IPS-15b (cell line): ENCODE measurements around the gene FADS3.

ENCODE experiments used
- H3K27me3 ChIP-seq: one replicate; pipeline ENCODE4 v1.6.1; 2013; ENCODE audit warnings: low read length; ENCODE audit not compliant: control insufficient read depth, insufficient read depth
- H3K36me3 ChIP-seq: one replicate; pipeline ENCODE4 v1.6.1; 2013; ENCODE audit warnings: low read length; ENCODE audit not compliant: control insufficient read depth, insufficient read depth
- H3K4me1 ChIP-seq: one replicate; pipeline ENCODE4 v1.6.1; 2013; ENCODE audit warnings: mild to moderate bottlenecking, low read length; ENCODE audit not compliant: control insufficient read depth, insufficient read depth
- H3K4me3 ChIP-seq: one replicate; pipeline ENCODE4 v1.5.1; 2013; ENCODE audit warnings: low read depth, low read length
- H3K9ac ChIP-seq: one replicate; pipeline ENCODE4 v1.6.1; 2013; ENCODE audit warnings: low read depth, mild to moderate bottlenecking, low read length
- H3K9me3 ChIP-seq: one replicate; pipeline ENCODE4 v1.6.1; 2013; ENCODE audit warnings: mild to moderate bottlenecking, low read length; ENCODE audit not compliant: control insufficient read depth, insufficient read depth

FADS3 gene

DNA sequence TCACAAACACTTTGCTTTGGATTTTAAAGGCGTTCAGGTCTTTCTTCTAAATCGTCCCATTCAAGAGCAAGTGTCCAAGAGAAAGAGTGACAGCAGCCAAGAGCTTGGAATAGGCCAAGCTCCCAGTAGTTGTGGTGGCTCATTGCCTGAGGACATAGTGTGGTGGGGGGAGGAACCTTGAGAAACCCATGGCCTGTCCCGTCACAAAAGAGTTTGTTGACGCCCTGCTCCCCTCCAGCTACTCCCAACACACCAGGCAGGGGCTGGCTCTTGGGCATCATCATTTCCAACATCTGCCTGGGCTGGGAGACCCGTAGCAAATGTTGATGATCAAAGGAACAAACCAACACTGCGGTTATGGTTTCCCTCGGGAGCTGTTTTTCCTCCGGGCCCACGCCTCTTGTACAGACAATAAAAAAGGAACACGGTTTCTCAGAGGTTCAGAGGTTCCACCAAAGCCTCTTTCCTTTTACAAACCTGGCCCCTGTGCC, 20.8 kb downstream of the FADS3 start:
- H3K9me3 ChIP-seq = no peaks in the 10 kb centered on the region
- peaks cover 8% of the 10 kb centered on the region for H3K4me1 ChIP-seq
- H3K9ac ChIP-seq = no peak overlapping the region
- H3K36me3 ChIP-seq = peaks cover 5% of the 10 kb centered on the region
- no peak overlapping the region for H3K4me3 ChIP-seq
- peaks cover 3% of the 10 kb centered on the region for H3K27me3 ChIP-seq

DNA sequence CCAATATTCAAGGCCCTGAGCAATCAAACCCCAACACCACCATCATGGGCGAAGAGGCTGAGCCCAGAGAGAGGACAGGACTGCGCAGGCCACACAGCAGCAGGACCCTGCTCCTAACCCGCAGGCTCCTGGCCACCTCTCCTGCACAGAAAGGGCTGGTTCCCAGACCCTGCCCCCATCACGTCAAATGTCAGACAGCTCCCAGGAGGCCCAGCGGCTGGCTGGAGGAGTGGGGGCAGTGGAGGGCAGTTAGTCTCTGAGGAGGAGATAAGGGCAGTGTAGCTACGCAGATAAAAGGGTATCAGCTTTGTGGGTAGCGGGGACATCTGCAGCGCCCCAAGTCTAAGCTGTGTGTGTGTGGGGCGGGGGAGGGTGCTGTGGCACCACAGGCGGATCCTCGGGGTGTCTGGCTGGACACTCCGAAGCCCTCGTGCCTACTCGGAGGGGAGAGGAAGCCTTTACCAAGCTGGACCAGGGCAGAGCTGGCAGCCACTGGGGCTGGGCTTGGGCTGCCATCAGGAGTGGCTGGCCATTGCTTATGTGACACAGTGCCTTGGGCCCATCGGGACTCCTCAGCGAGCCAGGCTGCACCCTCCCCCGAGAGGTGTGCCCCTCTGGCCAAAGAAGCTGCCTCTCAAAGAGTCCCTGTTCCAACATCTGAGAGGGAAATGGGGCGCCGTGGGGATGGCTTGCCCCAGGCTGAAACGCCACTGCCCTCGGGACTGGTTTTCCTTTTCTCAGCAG, 21.5 kb downstream of the FADS3 start:
- Histone ChIP-seq H3K27me3 (peaks cover 3% of the 10 kb centered on the region), H3K9me3 (no peaks in the 10 kb centered on the region), H3K4me1 (peaks cover 7% of the 10 kb centered on the region), H3K9ac (no peak overlapping the region), H3K36me3 (peaks cover 10% of the 10 kb centered on the region), H3K4me3 (no peak overlapping the region)

- peaks cover 3% of the 10 kb centered on the region for H3K27me3 ChIP-seq
- peaks cover 13% of the 10 kb centered on the region for H3K36me3 ChIP-seq
- no peak overlapping the region for H3K4me3 ChIP-seq
- H3K9me3 ChIP-seq = no peaks in the 10 kb centered on the region
- H3K4me1 ChIP-seq = peaks cover 6% of the 10 kb centered on the region
- H3K9ac ChIP-seq = no peak overlapping the region
Observed at GRCh38 chr11:61869429-61869707, 22.0 kb downstream of the FADS3 start.

DNA sequence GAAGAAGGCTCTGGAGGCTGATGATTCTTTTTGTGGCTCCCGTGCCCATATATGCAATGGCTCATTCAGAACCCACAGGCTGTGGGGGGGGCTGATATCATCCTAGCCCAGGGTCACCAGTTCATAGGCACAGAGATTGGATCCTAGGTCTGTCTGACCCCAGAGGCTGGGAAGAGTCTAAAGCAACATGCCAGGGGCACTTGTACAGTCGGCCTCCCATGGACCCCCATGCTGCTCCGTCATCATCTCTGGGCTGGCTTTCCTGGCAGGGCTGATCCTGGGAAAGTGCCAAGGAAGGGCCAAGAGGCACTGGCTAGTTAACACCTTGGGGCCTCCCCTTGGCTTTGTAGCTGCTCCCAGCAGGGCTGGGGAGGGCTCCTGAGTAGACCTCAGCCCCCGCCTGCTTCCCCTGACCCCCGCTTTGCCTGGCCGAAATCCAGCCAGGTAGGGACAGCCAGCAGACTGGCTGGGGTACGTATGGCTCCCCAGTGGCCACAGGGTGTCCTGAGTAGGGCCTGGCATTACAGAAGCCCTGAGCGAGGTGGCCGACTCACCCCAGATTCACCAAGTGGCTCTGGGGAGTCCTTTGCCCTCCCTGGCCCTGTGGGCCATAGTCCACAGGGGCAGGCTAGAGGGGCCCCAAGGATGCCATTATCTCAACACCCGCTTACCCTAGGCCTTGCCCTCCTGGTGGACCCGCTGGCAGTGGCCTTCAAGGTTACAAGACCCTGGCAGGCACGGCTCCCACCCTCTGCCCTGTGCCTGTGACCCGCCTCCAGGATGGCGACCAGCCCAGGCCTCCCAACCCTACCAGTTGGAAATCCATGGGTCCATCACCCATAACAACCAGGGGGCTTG, 22.5 kb downstream of the FADS3 start:
- Histone ChIP-seq H3K27me3 (peaks cover 3% of the 10 kb centered on the region), H3K4me1 (peaks cover 6% of the 10 kb centered on the region), H3K4me3 (no peak overlapping the region), H3K36me3 (peaks cover 13% of the 10 kb centered on the region), H3K9ac (no peak overlapping the region), H3K9me3 (no peaks in the 10 kb centered on the region)

DNA sequence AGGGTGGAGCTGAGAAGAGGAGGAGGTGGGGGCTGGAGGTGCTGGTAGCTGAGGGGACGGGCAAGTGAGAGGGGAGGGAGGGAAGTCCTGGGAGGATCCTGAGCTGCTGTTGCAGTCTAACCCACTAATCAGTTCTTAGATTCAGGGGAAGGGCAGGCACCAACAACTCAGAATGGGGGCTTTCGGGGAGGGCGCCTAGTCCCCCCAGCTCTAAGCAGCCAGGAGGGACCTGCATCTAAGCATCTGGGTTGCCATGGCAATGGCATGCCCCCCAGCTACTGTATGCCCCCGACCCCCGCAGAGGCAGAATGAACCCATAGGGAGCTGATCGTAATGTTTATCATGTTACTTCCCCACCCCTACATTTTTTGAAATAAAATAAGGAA, 24.4 kb downstream of the FADS3 start:
- Histone ChIP-seq H3K27me3 (peaks cover 3% of the 10 kb centered on the region), H3K4me3 (no peak overlapping the region), H3K4me1 (peaks cover 6% of the 10 kb centered on the region), H3K9me3 (no peaks in the 10 kb centered on the region), H3K9ac (no peak overlapping the region), H3K36me3 (peaks cover 16% of the 10 kb centered on the region)

DNA sequence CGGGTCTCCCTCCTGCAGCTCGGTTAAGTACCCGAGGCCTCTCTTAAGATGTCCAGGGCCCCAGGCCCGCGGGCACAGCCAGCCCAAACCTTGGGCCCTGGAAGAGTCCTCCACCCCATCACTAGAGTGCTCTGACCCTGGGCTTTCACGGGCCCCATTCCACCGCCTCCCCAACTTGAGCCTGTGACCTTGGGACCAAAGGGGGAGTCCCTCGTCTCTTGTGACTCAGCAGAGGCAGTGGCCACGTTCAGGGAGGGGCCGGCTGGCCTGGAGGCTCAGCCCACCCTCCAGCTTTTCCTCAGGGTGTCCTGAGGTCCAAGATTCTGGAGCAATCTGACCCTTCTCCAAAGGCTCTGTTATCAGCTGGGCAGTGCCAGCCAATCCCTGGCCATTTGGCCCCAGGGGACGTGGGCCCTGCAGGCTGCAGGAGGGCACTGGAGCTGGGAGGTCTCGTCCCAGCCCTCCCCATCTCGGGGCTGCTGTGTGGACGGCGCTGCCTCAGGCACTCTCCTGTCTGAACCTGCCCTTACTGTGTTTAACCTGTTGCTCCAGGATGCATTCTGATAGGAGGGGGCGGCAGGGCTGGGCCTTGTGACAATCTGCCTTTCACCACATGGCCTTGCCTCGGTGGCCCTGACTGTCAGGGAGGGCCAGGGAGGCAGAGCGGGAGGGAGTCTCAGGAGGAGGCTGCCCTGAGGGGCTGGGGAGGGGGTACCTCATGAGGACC, 25.0 kb downstream of the FADS3 start:
- peaks cover 4% of the 10 kb centered on the region for H3K4me1 ChIP-seq
- no peak overlapping the region for H3K4me3 ChIP-seq
- H3K36me3 ChIP-seq = peaks cover 16% of the 10 kb centered on the region
- no peak overlapping the region for H3K9ac ChIP-seq
- no peaks in the 10 kb centered on the region for H3K9me3 ChIP-seq
- H3K27me3 ChIP-seq = peaks cover under 1% of the 10 kb centered on the region

- no peaks in the 10 kb centered on the region for H3K4me1 ChIP-seq
- no peak overlapping the region for H3K9ac ChIP-seq
- H3K36me3 ChIP-seq = peaks cover 16% of the 10 kb centered on the region
- no peaks in the 10 kb centered on the region for H3K9me3 ChIP-seq
- no peak overlapping the region for H3K4me3 ChIP-seq
- H3K27me3 ChIP-seq = no peaks in the 10 kb centered on the region
Observed at GRCh38 chr11:61864814-61865775, 26.2 kb downstream of the FADS3 start.

DNA sequence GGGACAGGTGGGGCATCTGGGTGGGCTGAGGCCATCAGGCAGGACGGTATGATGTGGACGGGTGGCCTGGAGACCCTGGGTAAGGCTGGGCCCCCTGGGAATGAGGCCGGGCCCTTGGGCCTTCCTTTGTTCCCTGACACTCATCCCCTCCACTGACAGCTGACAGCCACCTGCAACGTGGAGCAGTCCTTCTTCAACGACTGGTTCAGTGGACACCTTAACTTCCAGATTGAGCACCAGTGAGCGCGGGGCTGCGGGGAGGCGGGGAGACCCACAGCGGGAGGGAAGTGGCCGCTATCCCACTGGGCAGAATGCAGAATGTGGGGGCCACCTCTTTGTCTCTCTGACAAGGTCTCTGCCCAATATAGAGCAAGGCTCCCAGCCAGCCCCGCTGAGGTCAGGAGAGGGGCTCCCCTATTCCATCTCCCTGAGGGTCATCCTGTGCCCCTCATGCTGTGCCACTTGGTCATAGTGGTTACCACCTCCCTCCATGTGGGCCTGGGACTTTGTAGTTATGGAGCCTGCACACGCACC, 27.7 kb downstream of the FADS3 start:
- no peak overlapping the region for H3K9ac ChIP-seq
- no peaks in the 10 kb centered on the region for H3K9me3 ChIP-seq
- H3K36me3 ChIP-seq = peaks cover 23% of the 10 kb centered on the region
- H3K4me1 ChIP-seq = no peaks in the 10 kb centered on the region
- H3K27me3 ChIP-seq = no peaks in the 10 kb centered on the region
- no peak overlapping the region for H3K4me3 ChIP-seq

- no peak overlapping the region for H3K4me3 ChIP-seq
- no peak overlapping the region for H3K9ac ChIP-seq
- no peaks in the 10 kb centered on the region for H3K4me1 ChIP-seq
- no peaks in the 10 kb centered on the region for H3K27me3 ChIP-seq
- H3K36me3 ChIP-seq = peaks cover 23% of the 10 kb centered on the region
- no peaks in the 10 kb centered on the region for H3K9me3 ChIP-seq
Observed at GRCh38 chr11:61862714-61863547, 28.4 kb downstream of the FADS3 start.

DNA sequence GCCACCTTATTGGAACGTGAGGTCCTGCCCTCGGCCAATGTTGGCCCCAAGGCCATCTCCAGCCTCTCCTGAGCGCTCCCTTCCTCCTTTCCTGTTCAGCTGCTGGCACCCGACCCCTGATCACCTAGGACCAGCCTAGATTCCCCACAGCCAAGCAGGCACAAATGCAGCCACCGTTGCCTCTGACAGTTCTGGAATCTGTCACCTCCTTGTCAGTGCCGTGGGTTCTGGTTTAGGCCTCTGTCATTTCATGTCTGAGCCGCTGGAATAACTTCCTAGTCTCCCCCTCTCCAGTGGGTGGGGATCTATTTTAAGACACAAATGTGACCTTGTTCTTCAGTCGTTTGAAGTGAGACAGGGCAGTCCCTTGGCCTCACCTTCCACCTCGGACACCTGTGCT, 29.7 kb downstream of the FADS3 start:
- H3K27me3 ChIP-seq = no peaks in the 10 kb centered on the region
- H3K4me1 ChIP-seq = no peaks in the 10 kb centered on the region
- H3K9me3 ChIP-seq = no peaks in the 10 kb centered on the region
- no peak overlapping the region for H3K9ac ChIP-seq
- H3K36me3 ChIP-seq = peaks cover 33% of the 10 kb centered on the region
- no peak overlapping the region for H3K4me3 ChIP-seq
